Loucy (cell line): ENCODE data around the gene RPL13.

ENCODE experiments used
- H2AFZ ChIP-seq: fragments of 200-600 bp; sonication (generic); 2 replicates; pipeline ENCODE4 v1.6.0; 2016; ENCODE audit warnings: antibody characterized with exemption, mild to moderate bottlenecking, low read length, moderate library complexity
- H3F3A ChIP-seq: fragments of 200-600 bp; 2 replicates; pipeline ENCODE4 v1.6.0; 2016; ENCODE audit warnings: antibody characterized with exemption, low read depth, mild to moderate bottlenecking
- H3K27me3 ChIP-seq: fragments of 200-600 bp; sonication (generic); 2 replicates; pipeline ENCODE4 v1.6.1; 2014; ENCODE audit warnings: low read length, mild to moderate bottlenecking; ENCODE audit not compliant: insufficient read depth, poor library complexity, severe bottlenecking
- H3K36me3 ChIP-seq: fragments of 200-600 bp; sonication (generic); 2 replicates; pipeline ENCODE4 v1.6.1; 2016; ENCODE audit warnings: low read length; ENCODE audit not compliant: insufficient read depth
- H3K4me1 ChIP-seq: fragments of 200-600 bp; sonication (generic); 2 replicates; pipeline ENCODE4 v1.5.1; 2014; ENCODE audit warnings: low read length, mild to moderate bottlenecking; ENCODE audit not compliant: insufficient read depth, poor library complexity, severe bottlenecking
- H3K4me2 ChIP-seq: fragments of 200-600 bp; sonication (generic); 2 replicates; pipeline ENCODE4 v1.6.0; 2014; ENCODE audit warnings: antibody characterized with exemption, low read length, low read depth, mild to moderate bottlenecking; ENCODE audit not compliant: poor library complexity, severe bottlenecking
- H3K4me3 ChIP-seq: fragments of 200-600 bp; sonication (generic); 2 replicates; pipeline ENCODE4 v1.5.1; 2014; ENCODE audit warnings: low read length, mild to moderate bottlenecking, mixed read lengths; ENCODE audit not compliant: poor library complexity, severe bottlenecking
- H3K79me2 ChIP-seq: fragments of 200-600 bp; sonication (generic); 2 replicates; pipeline ENCODE4 v1.6.1; 2014; ENCODE audit warnings: low read length; ENCODE audit not compliant: insufficient read depth
- H3K9ac ChIP-seq: fragments of 200-600 bp; sonication (generic); 2 replicates; pipeline ENCODE4 v1.6.0; 2014; ENCODE audit warnings: mild to moderate bottlenecking, low read depth, low read length, moderate library complexity; ENCODE audit not compliant: poor library complexity, severe bottlenecking
- H3K9me2 ChIP-seq: fragments of 200-600 bp; sonication (generic); replicated peaks from 2 replicates; pipeline ENCODE4 v1.6.1; 2016; ENCODE audit warnings: low read depth, low read length, mixed read lengths
- H3K9me3 ChIP-seq: fragments of 200-600 bp; sonication (generic); 2 replicates; pipeline ENCODE4 v1.6.1; 2014; ENCODE audit warnings: mild to moderate bottlenecking, antibody characterized with exemption, low read length, low read depth; ENCODE audit not compliant: insufficient read depth
- H4K20me1 ChIP-seq: fragments of 200-600 bp; sonication (generic); 2 replicates; pipeline ENCODE4 v1.6.0; 2014; ENCODE audit warnings: antibody characterized with exemption, low read length, mild to moderate bottlenecking; ENCODE audit not compliant: insufficient read depth, poor library complexity, severe bottlenecking
- CTCF ChIP-seq: fragments of 200-600 bp; sonication (generic); conservative IDR thresholded peaks from 2 replicates; pipeline ENCODE4 v1.5.1; 2014; ENCODE audit warnings: mild to moderate bottlenecking, antibody characterized with exemption, low read length
- EZH2phosphoT487 ChIP-seq: fragments of 200-600 bp; IDR thresholded peaks from 2 replicates; pipeline ENCODE4 v1.6.1; 2018; ENCODE audit warnings: antibody characterized with exemption, mild to moderate bottlenecking, moderate library complexity, borderline replicate concordance

Gene RPL13

GRCh38 chr16:89547860-89548259 is 12.6 kb upstream of the RPL13 start:
- Histone ChIP-seq H3K27me3 (no peaks in the 10 kb centered on the region), H3K36me3 (no peaks in the 10 kb centered on the region), H3F3A (no peaks in the 10 kb centered on the region), H3K4me3 (no peak overlapping the region), H3K9me3 (no peaks in the 10 kb centered on the region), H4K20me1 (no peaks in the 10 kb centered on the region), H2AFZ (no peak overlapping the region), H3K4me1 (no peaks in the 10 kb centered on the region), H3K9ac (no peak overlapping the region), H3K79me2 (no peaks in the 10 kb centered on the region), H3K4me2 (no peak overlapping the region), H3K9me2 (no peaks in the 10 kb centered on the region)
- TF ChIP-seq EZH2phosphoT487 (no peak), CTCF (no peak)

- no peaks in the 10 kb centered on the region for H3K36me3 ChIP-seq
- no peaks in the 10 kb centered on the region for H3K9me2 ChIP-seq
- H2AFZ ChIP-seq, result no peak overlapping the region
- H3F3A ChIP-seq, result no peaks in the 10 kb centered on the region
- no peaks in the 10 kb centered on the region for H3K79me2 ChIP-seq
- no peak overlapping the region for H3K9ac ChIP-seq
- TF ChIP-seq EZH2phosphoT487, result no peak
- no peak for TF ChIP-seq CTCF
- H4K20me1 ChIP-seq, result no peaks in the 10 kb centered on the region
- no peak overlapping the region for H3K4me3 ChIP-seq
- H3K9me3 ChIP-seq, result no peaks in the 10 kb centered on the region
- no peaks in the 10 kb centered on the region for H3K4me1 ChIP-seq
- H3K4me2 ChIP-seq, result no peak overlapping the region
- no peaks in the 10 kb centered on the region for H3K27me3 ChIP-seq
These were observed 12.0 kb upstream of the RPL13 start for GRCh38 chr16:89548344-89549006.

GRCh38 chr16:89549007-89549700 is 11.3 kb upstream of the RPL13 start:
- Histone ChIP-seq H3K36me3 (no peaks in the 10 kb centered on the region), H4K20me1 (no peaks in the 10 kb centered on the region), H3K9me2 (no peaks in the 10 kb centered on the region), H3F3A (no peaks in the 10 kb centered on the region), H3K79me2 (no peaks in the 10 kb centered on the region), H3K27me3 (no peaks in the 10 kb centered on the region), H3K4me3 (no peak overlapping the region), H2AFZ (no peak overlapping the region), H3K9me3 (no peaks in the 10 kb centered on the region), H3K9ac (no peak overlapping the region), H3K4me1 (no peaks in the 10 kb centered on the region), H3K4me2 (no peak overlapping the region)
- no peak for TF ChIP-seq CTCF
- TF ChIP-seq EZH2phosphoT487, result no peak
